ENCODE results near the gene RIMBP2.

DNA sequence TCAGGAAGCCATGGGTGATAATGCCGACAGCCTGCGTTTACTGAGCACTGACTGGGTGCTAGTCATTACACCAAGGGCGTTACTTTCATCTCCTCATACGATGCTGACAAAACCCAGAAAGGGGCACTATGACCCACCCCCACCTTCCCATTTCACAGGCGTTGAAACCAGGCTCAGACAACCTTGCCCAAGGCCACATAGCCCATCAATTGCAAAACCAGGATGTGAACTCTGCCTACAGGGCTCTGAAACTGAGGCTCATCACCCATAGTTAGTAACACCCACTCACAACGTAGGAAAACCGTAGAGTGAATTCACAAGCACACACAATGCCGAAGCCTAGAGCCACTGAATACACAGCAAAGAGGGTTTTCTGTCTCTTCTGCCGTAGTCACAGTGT, 119.9 kb downstream of the RIMBP2 start:
- TF ChIP-seq, protein P1, sequence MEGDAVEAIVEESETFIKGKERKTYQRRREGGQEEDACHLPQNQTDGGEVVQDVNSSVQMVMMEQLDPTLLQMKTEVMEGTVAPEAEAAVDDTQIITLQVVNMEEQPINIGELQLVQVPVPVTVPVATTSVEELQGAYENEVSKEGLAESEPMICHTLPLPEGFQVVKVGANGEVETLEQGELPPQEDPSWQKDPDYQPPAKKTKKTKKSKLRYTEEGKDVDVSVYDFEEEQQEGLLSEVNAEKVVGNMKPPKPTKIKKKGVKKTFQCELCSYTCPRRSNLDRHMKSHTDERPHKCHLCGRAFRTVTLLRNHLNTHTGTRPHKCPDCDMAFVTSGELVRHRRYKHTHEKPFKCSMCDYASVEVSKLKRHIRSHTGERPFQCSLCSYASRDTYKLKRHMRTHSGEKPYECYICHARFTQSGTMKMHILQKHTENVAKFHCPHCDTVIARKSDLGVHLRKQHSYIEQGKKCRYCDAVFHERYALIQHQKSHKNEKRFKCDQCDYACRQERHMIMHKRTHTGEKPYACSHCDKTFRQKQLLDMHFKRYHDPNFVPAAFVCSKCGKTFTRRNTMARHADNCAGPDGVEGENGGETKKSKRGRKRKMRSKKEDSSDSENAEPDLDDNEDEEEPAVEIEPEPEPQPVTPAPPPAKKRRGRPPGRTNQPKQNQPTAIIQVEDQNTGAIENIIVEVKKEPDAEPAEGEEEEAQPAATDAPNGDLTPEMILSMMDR (conservative IDR thresholded peaks at IDR 0.05 in 1 of 2, IDR thresholded peaks at IDR 0.05 in 1 of 2; ENCODE audit: extremely low read depth in 1 of 2, insufficient read depth in 1 of 2, low read depth in 1 of 2, low read length in 2 of 2) = no peak
- no peak for TF ChIP-seq EZH2 (IDR thresholded peaks at IDR 0.05; ENCODE audit: borderline replicate concordance, low read length)
